ENCODE measurements around the gene NDC80. TPM values are rescaled to one million over a fixed set of nuclear protein-coding genes. Genes with fewer than 3 reads are reported as not detected.
"Not testable (repeated sequence)": the region's sequence is repeated elsewhere in the genome, so short reads cannot be mapped to it uniquely, and the experiment has no call there.

The NDC80 gene
- total RNA-seq (2021) (71.7 and 89.2 TPM in 2 replicates), Bru-seq, nascent RNA (percentile 94 among the genes with signal in this experiment), BruChase-seq, experiment 1, labeled RNA remaining after a 2-hour chase (percentile 85 among the genes with signal in this experiment), BruChase-seq, experiment 2, labeled RNA remaining after a 6-hour chase (percentile 81 among the genes with signal in this experiment)
- long read RNA-seq, transcript NDC80-201 (17 exons, 2,172 nt): major isoform, 174 of 195 reads
- long read RNA-seq, partial matches to known transcripts: 13 of 195 reads
- long read RNA-seq, other reads (novel, unspliced or antisense): 8 of 195 reads

- TF ChIP-seq EZH2 (IDR thresholded peaks at IDR 0.05; ENCODE audit: low read depth): no peak
- no peak for TF ChIP-seq CTCF (conservative IDR thresholded peaks at IDR 0.05)
- Histone ChIP-seq H3F3A (ENCODE audit: insufficient read depth, low read depth) (0 out of 2 replicates have a peak, but pooled peaks cover 7% of the 10 kb centered on the region), H3K27me3 (ENCODE audit: insufficient read depth, low read depth) (no peaks in the 10 kb centered on the region), H3K4me2 (peak within 1 kb of the TSS; percentile 99), H4K20me1 (ENCODE audit: insufficient read depth) (no peaks in the 10 kb centered on the region), H3K4me1 (replicated peaks; ENCODE audit: insufficient read depth) (peaks cover 39% of the 10 kb centered on the region), H3K9me3 (ENCODE audit: insufficient read depth, low read depth) (no peaks in the 10 kb centered on the region), H3K79me2 (ENCODE audit: low read depth) (peaks cover 80% of the 10 kb centered on the region), H2AFZ (peak within 1 kb of the TSS; percentile 93), H3K9me2 (ENCODE audit: insufficient read depth) (no peaks in the 10 kb centered on the region), H3K4me3 (peak within 1 kb of the TSS; percentile 88), H3K27ac (peak within 1 kb of the TSS; percentile 98), H3K36me3 (ENCODE audit: low read depth) (peaks cover 26% of the 10 kb centered on the region)
- TSS peak; percentile 65 for BruUV-seq (replicated peaks)
- ChIA-PET CTCF (interaction anchor here (0.6 kb wide), 1 partner anchor 34 kb away, joined by 3 read pairs; no protein-coding TSS in a partner anchor), POLR2A (ENCODE audit: unreplicated experiment) (interaction anchor here (0.6 to 0.8 kb wide), 4 partner anchors 16 to 717 kb away, joined by 3 to 6 read pairs (median 3); no protein-coding TSS in a partner anchor)
- intact Hi-C loops (cut with micrococcal nuclease; ENCODE audit: unreplicated experiment): loop anchor here (2.0 to 5.0 kb wide), 2 partner anchors 83 to 676 kb away; partner anchors contain the start of genes MYL12A and SMCHD1
- DNase-seq: peak; percentile 78 to 86
Observed at GRCh38 chr18:2571200-2572170, at the start of gene NDC80, which contains the start of gene METTL4. TSS of gene NDC80 (plus strand) at chr18:2571557. CDS start at chr18:2572986, 1,429 bp downstream. TSS of gene METTL4 (minus strand) at chr18:2571505. CDS start at chr18:2567216, 4,289 bp downstream.

- H4K20me1 ChIP-seq (ENCODE audit: insufficient read depth): no peaks in the 10 kb centered on the region
- no peak overlapping the region for H2AFZ ChIP-seq
- no peaks in the 10 kb centered on the region; the same call in 1 of the 2 replicates for H3K9me2 ChIP-seq (ENCODE audit: insufficient read depth)
- H3K36me3 ChIP-seq (ENCODE audit: low read depth): no peaks in the 10 kb centered on the region
- no peak overlapping the region for H3K4me2 ChIP-seq
- CTCF ChIA-PET: no interaction called here
- intact Hi-C loops (cut with micrococcal nuclease; ENCODE audit: unreplicated experiment): no loop called here
- no peak overlapping the region for H3K4me3 ChIP-seq
- no peaks in the 10 kb centered on the region for H3K27me3 ChIP-seq (ENCODE audit: insufficient read depth, low read depth)
- H3K4me1 ChIP-seq (replicated peaks; ENCODE audit: insufficient read depth): no peaks in the 10 kb centered on the region
- no peaks in the 10 kb centered on the region for H3F3A ChIP-seq (ENCODE audit: insufficient read depth, low read depth)
- no peak overlapping the region for H3K27ac ChIP-seq
- no peak for DNase-seq
- BruUV-seq (replicated peaks): no TSS peak
- TF ChIP-seq CTCF (conservative IDR thresholded peaks at IDR 0.05) (no peak), EZH2 (IDR thresholded peaks at IDR 0.05; ENCODE audit: low read depth) (no peak)
- peaks cover 8% of the 10 kb centered on the region; the same call in 1 of the 2 replicates for H3K9me3 ChIP-seq (ENCODE audit: insufficient read depth, low read depth)
- POLR2A ChIA-PET (ENCODE audit: unreplicated experiment): no interaction called here
- no peaks in the 10 kb centered on the region for H3K79me2 ChIP-seq (ENCODE audit: low read depth)
Observed at GRCh38 chr18:2522112-2522511, 49.2 kb upstream of the NDC80 start.

- H2AFZ ChIP-seq; H3K36me3 ChIP-seq (ENCODE audit: low read depth); POLR2A ChIA-PET (ENCODE audit: unreplicated experiment); H3K4me1 ChIP-seq (replicated peaks; ENCODE audit: insufficient read depth); intact Hi-C loops (cut with micrococcal nuclease; ENCODE audit: unreplicated experiment); H3K4me3 ChIP-seq; H3K9me3 ChIP-seq (ENCODE audit: insufficient read depth, low read depth); H3K27ac ChIP-seq; DNase-seq; H4K20me1 ChIP-seq (ENCODE audit: insufficient read depth); H3K27me3 ChIP-seq (ENCODE audit: insufficient read depth, low read depth); BruUV-seq (replicated peaks); CTCF ChIA-PET; H3K79me2 ChIP-seq (ENCODE audit: low read depth); H3K9me2 ChIP-seq (ENCODE audit: insufficient read depth); H3K4me2 ChIP-seq; H3F3A ChIP-seq (ENCODE audit: insufficient read depth, low read depth): not testable (repeated sequence)
Observed at GRCh38 chr18:2524794-2525198, 46.6 kb upstream of the NDC80 start.

Data from PC-9 (cell line).